HT-29 (cell line): Measurements from ENCODE around the gene FN1. TPM values are rescaled to one million over a fixed set of nuclear protein-coding genes. Genes with fewer than 3 reads are reported as not detected.
"Not testable (repeated sequence)": the region's sequence is repeated elsewhere in the genome, so short reads cannot be mapped to it uniquely, and the experiment has no call there.

Experiments used
- DNase-seq: peaks from one replicate; pipeline ENCODE4 v3.0.0-alpha.2; 2015; ENCODE audit warnings: low spot score
- total RNA-seq: library from RNA; depleted of rRNA; stranded (reverse); fragments of >200 nt; shearing (Covaris generic); gene quantifications from 2 replicates; pipeline ENCODE4 v1.2.3, GENCODE V29; 2014

FN1 gene
- total RNA-seq, 1 experiment from 2014 or later, result 0.03 TPM

DNA sequence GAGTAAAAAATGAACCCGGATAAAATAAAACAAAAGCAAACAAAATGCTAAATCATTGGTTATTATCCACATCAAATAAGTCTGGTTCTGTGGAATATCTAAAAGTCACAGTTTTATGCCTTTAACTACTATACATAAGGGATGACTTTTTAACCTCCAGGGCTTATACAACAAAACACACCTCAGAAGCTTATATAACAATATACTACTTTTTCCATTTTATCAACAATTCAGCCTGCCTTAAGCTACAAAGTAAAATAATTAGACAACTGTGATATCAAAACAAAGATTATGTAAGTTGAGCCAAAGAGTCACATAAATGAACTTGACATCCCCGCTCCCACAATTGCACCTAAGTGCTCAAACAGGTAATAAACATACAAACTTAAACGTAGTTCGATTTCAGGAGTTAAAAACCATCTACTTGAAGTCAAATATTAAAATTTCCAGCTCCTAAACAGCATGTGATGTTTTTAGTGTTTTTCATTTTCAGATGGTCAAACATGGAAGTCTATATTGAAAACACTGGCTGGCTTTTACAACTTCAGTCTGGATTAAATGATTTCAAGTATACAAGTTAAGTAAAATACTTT is 69.3 kb downstream of the FN1 start:
- no peak for DNase-seq

DNA sequence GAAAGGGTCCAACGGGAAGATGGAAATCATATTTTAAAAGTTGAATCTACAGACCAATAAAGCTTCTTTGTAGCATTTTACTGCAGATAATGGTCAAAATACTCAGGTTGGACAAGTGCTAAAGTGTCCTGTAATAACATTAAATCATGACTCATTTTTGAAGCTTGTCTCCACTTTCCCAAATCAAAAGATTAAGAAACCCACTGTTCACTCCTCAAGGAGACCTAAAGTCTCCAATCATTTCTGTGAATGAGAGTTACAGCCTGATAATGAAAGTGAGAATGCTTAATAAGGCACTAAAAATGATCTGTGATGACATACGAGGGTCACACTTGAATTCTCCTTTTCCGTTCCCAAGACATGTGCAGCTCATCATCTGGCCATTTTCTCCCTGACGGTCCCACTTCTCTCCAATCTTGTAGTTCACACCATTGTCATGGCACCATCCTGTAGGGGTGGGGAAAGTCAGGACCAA is 70.6 kb downstream of the FN1 start:
- no peak for DNase-seq

DNA sequence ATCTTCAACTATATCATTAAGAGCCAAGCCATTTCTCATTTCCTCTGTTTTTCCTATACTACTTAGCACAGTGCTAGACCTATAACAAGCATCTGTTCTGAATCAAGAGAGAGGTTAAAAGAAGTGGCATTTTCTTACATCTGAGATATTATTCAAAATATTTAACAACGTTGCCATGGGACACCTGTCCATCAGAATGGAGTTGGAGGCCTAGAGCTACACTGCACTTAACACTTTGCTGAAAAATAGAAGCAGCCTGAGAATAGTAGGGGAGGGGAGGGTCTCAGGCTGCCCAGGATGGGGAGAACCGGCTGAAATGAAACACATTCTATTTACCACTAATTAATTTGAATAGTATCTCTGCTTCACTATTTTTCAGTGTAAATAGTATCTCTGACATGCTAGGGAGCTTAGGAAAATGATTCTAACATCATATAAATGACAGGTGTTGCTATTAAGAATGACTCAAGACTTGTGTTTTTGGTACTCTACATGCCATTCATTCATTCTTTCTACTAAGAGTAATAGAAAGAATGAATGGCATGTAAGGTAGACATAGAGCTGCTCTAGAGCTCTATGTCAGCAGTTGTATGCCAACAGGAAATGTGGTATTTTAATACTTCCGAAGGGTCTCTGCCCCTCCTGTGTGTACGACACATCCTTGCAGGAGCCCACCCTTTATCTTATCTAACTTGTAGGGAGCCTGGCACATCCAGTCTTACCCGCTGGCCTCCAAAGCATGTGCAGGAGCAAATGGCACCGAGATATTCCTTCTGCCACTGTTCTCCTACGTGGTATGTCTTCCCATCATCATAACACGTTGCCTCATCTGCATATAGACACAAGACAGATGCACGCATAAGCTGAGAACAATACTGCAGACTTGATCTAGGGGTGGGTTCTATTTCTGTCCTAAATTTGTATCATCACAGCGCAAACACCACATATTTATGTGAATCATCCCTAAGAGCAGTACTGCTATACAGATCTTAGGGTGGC is 71.4 kb downstream of the FN1 start:
- no peak for DNase-seq

DNA sequence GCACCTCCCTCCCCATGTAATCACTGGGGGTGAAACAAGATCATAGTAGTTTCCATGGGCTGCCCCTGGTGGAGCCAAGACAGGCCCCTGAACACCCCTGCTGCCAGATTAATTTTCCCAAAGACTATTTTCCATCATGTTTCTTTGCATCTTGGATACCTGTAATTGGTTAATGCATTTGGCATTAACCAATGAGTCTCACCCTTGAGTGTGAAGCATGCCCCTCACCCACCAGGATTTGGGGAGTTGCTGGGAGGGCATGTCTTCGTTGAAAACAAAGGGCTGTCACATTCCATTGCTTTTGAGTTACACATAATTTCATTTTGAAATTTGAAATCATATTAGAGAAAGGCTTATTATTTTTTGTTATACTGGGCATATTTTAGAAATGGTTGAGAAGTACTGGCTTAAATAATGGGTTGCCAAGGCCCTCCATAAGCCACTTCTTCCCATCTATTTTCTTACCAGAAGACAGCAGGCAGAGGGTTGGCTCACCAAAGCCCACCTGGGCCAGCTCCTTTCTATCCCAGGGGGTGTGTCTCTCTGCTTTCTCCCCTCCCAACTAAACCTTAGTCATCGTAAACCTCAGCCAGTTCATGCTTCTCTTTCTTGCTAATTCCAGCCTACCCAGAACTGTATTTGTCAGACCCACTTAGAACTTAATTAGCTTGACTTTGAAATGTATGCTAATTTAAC is 72.3 kb downstream of the FN1 start:
- DNase-seq, result no peak

DNA sequence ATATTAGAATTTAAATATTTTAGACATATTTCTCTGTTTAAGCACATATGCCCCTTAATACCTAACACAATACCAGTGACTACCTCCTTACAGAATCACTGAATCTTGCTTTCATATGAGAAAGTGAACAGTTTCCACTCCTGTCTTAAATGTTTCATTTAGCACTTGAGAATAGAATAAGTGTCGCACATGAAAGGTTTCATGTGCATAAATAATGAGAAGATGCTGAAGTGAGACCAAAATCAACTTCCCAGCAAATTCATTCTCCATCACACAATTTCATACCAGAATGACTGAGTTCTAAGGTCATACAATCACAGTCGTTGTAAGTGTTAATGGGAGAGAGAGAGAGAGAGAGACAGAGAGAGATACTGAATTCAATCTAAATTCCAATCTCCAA is 72.8 kb downstream of the FN1 start:
- DNase-seq, result no peak

- DNase-seq, result no peak
Measured at GRCh38 chr2:215362562-215362904, 73.3 kb downstream of the FN1 start.

DNA sequence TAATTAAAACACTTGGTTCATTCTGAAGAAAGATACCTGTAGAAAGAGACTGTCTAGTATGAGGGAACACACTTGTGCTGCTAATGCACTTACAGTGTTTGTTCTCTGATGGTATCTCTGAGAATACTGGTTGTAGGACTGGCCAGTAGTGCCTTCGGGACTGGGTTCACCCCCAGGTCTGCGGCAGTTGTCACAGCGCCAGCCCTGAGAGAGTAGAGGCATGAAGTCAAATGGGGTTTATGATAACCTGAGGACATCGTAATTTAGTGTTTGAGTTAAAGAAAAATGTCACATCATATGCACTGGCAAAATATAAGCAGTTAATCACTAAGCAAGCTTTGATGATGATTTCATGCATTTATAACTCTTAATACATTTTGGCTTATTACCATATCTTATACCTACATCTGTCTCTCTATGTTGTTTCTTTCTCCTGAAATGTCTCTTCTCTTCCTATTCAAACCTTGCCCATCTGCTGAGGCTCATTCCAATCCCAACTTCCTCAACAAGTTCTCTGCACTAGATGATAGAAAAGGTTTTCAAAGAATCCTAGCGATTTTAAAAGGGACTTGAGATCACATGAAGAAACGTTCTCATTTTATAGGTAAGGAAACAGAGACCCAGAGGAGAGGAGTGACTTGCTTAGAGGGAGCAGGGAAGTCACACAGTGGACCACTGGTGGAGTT is 73.8 kb downstream of the FN1 start:
- no peak for DNase-seq

DNA sequence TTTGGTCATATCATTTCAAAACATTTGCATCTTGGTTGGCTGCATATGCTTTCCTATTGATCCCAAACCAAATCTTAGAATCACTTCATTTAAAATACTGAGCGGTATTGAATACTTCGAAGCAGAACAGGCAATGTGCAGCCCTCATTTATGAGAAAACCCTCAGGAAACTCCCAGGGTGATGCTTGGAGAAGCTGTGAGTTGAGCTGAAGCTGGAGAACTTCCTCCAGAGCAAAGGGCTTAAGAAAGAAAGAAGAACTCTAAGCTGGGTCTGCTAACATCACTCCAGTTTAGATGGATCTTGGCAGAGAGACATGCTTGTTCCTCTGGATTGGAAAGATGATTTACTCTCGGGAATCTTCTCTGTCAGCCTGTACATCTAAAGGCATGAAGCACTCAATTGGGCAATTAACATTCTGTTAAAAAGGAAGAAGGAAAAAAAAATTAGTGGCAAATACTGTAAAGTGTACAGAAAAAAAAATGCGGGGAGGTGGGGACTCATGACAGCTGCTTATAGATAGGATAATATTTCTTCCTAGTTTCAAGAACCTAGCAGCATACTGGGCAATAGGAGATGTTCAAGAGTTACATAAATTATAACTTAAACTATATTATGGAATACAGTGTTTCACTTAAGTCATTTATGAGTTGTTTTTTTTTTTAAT is 74.5 kb downstream of the FN1 start:
- DNase-seq, result no peak

- DNase-seq, result no peak
Measured at GRCh38 chr2:215360596-215360995, 75.3 kb downstream of the FN1 start.

DNA sequence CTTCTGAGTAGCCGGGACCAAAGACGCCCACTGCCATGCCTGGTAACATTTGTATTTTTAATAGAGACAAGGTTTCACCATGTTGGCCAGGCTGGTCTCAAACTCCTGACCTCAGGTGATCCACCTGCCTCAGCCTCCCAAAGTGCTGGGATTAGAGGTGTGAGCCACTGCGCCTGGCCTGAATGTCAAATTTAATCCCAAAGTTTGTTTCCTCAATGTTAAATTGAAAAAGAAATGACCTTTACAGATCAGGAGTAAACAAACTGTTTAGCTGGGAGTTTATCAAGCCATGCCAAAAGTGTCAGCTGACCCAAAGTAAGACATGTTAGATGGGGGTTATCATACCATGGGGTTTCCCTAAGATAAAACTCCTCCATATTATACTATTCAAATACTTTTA is 75.8 kb downstream of the FN1 start:
- DNase-seq, result not testable (repeated sequence)

DNA sequence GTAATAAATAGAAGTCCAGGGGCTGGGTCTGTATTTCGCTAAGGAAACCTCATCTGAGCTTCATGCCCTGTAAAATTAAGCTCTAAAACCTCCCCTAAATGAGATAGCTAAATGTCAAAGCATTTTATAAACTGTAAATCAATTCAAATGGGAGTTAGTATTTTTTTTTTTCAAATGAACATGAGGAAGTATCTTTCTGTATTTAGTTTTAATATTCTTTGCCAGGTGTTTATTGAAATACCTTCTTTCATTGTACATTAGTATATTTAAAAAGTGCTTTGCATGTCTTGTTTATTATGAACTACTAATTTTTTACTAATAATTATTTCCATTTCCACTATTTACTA is 76.3 kb downstream of the FN1 start:
- no peak for DNase-seq

DNA sequence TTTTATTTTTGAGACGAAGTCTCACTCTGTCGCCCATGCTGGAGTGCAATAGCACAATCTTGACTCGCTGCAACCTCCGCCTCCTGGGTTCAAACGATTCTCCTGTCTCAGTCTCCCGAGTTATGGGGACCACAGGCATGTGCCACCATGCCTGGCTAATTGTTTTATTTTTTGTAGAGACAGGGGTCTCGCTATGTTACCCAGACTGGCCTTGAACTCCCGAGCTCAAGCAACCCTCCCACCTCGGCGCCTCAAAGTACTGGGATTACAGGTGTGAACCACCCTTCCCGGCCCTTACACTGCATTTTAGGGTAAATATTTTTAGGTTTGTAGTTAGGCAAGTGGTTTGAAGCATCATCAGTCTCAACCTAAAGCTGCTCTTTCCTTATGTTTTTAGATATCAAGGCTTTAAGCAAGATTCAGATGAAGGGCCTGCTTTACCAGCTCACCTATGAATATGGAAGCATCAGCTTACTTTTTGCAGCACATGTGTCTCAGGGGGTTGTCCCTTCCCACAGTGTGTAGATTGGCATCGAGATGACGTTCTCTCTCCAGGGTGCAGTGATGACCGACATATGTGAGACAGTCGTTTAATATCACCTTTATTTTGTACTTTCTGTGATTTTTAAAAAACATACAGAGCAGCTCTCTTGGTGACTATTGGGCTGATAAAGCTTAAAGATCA is 76.8 kb downstream of the FN1 start:
- no peak for DNase-seq

DNA sequence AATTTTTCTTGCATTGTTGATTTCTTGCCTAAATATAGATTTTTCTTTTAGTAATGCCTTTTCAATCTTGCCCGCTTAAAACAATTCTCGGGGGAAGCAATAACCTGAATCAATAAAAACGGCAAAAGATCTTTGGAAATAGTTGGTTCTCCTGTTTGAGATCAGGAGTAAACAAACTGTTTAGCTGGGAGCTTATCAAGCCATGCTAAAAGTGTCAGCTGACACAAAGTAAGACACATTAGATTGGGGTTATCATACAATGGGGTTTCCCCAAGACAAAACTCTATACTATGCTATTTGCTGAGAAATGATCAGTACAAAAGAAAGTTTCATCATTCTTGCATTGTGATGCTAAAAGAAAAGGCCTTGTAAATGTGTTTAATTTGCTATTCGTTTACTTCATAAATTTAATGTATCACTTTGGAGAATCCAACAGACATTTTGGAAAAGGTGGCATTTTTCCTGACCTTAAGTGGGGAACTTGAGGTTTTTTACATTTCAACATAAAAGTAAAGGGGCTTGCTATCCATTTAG is 77.5 kb downstream of the FN1 start:
- DNase-seq, result no peak

GRCh38 chr2:215357660-215358059 is 78.2 kb downstream of the FN1 start:
- DNase-seq, result no peak

GRCh38 chr2:215356948-215357461 is 78.9 kb downstream of the FN1 start:
- DNase-seq, result no peak

GRCh38 chr2:215356334-215356947 is 79.4 kb downstream of the FN1 start:
- DNase-seq, result no peak

DNA sequence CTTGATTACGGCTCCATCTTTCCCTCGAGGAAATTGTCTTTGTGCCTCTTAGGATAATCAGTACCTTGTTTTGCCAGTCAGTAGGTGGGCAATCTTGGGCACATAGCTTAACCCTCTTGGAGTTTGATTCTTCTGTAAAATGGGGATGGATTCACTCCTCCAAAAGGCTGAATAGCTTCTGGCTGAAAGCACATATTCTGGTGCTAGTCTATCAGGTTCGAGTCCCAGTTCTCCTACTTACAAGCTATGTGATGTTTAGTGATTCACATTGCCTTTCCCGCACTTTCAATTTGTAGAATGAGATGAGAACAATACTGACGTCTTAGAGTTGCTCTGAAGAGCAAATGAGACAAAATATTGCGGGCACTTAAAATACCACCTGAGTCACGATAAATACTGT is 80.1 kb downstream of the FN1 start:
- DNase-seq, result no peak

GRCh38 chr2:215354771-215355695 is 80.8 kb downstream of the FN1 start:
- DNase-seq, result no peak

DNA sequence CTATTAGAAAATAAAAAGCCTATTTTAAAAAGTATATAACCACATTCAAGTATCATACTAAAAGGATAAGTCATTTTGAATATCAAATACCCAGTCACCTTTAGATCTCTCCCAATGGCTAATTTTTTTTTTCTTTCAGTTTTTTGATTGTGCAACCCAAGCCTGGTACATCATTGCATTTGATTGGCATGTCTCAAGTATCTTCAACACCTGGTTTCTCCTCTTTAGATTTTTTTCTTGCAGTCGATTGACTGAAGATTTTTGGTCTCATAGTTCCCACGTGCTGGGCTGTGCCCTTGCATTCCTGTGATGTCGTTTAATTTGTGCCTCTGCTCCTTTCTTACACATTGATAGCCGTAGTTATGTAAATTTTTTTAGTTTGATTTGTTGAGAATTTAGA is 83.3 kb downstream of the FN1 start:
- DNase-seq, result no peak
